B cell (primary cell): ENCODE results near the gene DNASE1L3.

ENCODE experiments used
- EZH2 ChIP-seq: IDR thresholded peaks from 2 replicates; pipeline ENCODE4 v1.6.1; 2012; ENCODE audit warnings: borderline replicate concordance, low read depth, mild to moderate bottlenecking, moderate library complexity, low read length; ENCODE audit not compliant: insufficient read depth, poor library complexity, severe bottlenecking
- TF ChIP-seq, protein P1 (sequence below): fragments of 200-600 bp; IDR thresholded peaks from one replicate; pipeline ENCODE4 v1.8.0; 2022; ENCODE audit warnings: antibody characterized with exemption, mild to moderate bottlenecking

DNA sequence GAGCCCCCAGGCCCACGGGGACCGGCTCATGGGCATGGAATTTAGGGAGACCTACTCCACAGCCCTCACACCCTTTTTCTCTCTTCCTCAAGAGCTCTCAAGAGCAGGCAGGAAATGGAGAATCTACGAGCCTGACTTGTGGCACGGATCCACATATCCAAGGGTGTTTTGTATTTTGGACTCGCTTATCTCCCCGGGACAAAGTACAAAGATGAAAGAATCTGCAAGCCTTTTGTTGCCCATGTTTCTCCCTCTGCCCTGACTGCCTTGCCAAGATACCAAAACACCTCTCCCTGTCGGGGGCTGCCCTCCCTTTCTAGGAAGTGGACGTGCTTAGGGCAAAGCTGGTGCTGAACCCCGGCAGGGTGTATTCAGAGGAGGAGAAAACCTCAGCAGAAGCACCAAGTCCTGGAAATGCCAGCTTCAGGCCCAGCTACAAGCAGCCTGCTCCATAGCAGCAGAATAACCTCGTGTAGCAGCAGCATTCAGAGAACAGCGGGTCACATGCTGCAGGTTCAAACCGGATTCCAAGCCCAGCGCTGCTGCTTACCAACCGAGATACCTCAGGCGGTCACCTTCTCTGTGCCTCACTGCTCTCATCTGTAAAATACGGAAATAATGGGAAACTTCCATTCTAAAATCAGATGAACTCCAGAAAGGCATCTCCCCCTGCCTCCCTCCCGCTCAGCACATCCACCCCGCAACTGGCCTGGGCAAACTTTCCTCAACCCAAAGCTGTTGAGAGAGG, 35.2 kb downstream of the DNASE1L3 start:
- TF ChIP-seq, protein P1, sequence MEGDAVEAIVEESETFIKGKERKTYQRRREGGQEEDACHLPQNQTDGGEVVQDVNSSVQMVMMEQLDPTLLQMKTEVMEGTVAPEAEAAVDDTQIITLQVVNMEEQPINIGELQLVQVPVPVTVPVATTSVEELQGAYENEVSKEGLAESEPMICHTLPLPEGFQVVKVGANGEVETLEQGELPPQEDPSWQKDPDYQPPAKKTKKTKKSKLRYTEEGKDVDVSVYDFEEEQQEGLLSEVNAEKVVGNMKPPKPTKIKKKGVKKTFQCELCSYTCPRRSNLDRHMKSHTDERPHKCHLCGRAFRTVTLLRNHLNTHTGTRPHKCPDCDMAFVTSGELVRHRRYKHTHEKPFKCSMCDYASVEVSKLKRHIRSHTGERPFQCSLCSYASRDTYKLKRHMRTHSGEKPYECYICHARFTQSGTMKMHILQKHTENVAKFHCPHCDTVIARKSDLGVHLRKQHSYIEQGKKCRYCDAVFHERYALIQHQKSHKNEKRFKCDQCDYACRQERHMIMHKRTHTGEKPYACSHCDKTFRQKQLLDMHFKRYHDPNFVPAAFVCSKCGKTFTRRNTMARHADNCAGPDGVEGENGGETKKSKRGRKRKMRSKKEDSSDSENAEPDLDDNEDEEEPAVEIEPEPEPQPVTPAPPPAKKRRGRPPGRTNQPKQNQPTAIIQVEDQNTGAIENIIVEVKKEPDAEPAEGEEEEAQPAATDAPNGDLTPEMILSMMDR = no peak
- TF ChIP-seq EZH2 = no peak
